RWPE2 (cell line): ENCODE results near the gene SCAMP2.
A peak's percentile ranks its signal among the peaks of the same experiment; 100 is the strongest.

Experiments
- ATAC-seq: fragments of 200-7000 bp; cut with Tn5 transposase; 3 replicates; pipeline ENCODE4 v1.9.1; 2021; ENCODE audit warnings: low read depth
- DNase-seq: peaks from one replicate; pipeline ENCODE4 v3.0.0-alpha.2; 2020; ENCODE audit warnings: low spot score
- H3K27ac ChIP-seq: fragments of 450-650 bp; 2 replicates; pipeline ENCODE4 v1.5.1; 2017; ENCODE audit warnings: mild to moderate bottlenecking; ENCODE audit not compliant: poor library complexity, severe bottlenecking
- H3K27me3 ChIP-seq: fragments of 250-450 bp; sonication (Bioruptor Pico); 2 replicates; pipeline ENCODE4 v1.5.1; 2021; ENCODE audit warnings: mild to moderate bottlenecking, moderate library complexity; ENCODE audit not compliant: insufficient read depth, poor library complexity, severe bottlenecking
- H3K36me3 ChIP-seq: fragments of 250-450 bp; sonication (Bioruptor Pico); 2 replicates; pipeline ENCODE4 v1.5.1; 2020; ENCODE audit warnings: low read depth, mild to moderate bottlenecking, moderate library complexity
- H3K4me1 ChIP-seq: fragments of 250-450 bp; sonication (Bioruptor Pico); 2 replicates; pipeline ENCODE4 v1.5.1; 2021; ENCODE audit warnings: mild to moderate bottlenecking, moderate library complexity; ENCODE audit not compliant: insufficient read depth, poor library complexity, severe bottlenecking
- H3K4me3 ChIP-seq: fragments of 250-450 bp; sonication (Bioruptor Pico); 2 replicates; pipeline ENCODE4 v1.5.1; 2021; ENCODE audit warnings: mild to moderate bottlenecking, moderate library complexity; ENCODE audit not compliant: severe bottlenecking
- H3K9me3 ChIP-seq: fragments of 250-450 bp; sonication (Bioruptor Pico); 2 replicates; pipeline ENCODE4 v1.5.1; 2021; ENCODE audit warnings: mild to moderate bottlenecking, moderate library complexity; ENCODE audit not compliant: severe bottlenecking
- TF ChIP-seq, protein P1 (sequence below): fragments of 450-650 bp; IDR thresholded peaks from one replicate; pipeline ENCODE4 v1.5.1; 2017; ENCODE audit warnings: mild to moderate bottlenecking, moderate library complexity; ENCODE audit not compliant: poor library complexity, severe bottlenecking

Gene SCAMP2

GRCh38 chr15:74816624-74817369, 56.4 kb downstream of the SCAMP2 start:
- Histone ChIP-seq H3K36me3 (no peaks in the 10 kb centered on the region), H3K27ac (peak overlapping the region; percentile 32), H3K4me3 (no peak overlapping the region), H3K4me1 (peaks cover 21% of the 10 kb centered on the region), H3K27me3 (no peaks in the 10 kb centered on the region), H3K9me3 (no peaks in the 10 kb centered on the region)
- TF ChIP-seq, protein P1, sequence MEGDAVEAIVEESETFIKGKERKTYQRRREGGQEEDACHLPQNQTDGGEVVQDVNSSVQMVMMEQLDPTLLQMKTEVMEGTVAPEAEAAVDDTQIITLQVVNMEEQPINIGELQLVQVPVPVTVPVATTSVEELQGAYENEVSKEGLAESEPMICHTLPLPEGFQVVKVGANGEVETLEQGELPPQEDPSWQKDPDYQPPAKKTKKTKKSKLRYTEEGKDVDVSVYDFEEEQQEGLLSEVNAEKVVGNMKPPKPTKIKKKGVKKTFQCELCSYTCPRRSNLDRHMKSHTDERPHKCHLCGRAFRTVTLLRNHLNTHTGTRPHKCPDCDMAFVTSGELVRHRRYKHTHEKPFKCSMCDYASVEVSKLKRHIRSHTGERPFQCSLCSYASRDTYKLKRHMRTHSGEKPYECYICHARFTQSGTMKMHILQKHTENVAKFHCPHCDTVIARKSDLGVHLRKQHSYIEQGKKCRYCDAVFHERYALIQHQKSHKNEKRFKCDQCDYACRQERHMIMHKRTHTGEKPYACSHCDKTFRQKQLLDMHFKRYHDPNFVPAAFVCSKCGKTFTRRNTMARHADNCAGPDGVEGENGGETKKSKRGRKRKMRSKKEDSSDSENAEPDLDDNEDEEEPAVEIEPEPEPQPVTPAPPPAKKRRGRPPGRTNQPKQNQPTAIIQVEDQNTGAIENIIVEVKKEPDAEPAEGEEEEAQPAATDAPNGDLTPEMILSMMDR = no peak
- DNase-seq (no peak), ATAC-seq (peak; percentile 9; the same call in 2 of the 3 replicates)

DNA sequence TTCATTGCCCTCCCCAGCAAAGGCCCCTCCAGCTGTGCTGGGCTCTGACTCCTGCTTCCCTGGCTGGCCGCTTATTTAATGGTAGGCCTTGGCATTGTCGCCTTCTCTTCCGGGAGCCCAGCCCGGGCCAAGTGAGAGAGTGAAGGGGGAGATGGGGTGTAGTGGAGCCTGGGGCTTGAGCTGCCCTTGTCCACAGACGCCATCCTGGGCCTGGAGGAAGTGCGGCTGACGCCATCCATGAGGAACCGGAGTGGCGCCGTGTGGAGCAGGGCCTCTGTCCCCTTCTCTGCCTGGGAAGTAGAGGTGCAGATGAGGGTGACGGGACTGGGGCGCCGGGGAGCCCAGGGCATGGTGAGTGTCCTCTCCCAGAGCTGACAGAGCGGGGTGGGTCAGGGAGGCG, 57.2 kb downstream of the SCAMP2 start:
- Histone ChIP-seq H3K9me3 (no peaks in the 10 kb centered on the region), H3K27me3 (no peaks in the 10 kb centered on the region), H3K36me3 (no peaks in the 10 kb centered on the region), H3K4me1 (peaks cover 21% of the 10 kb centered on the region), H3K4me3 (no peak overlapping the region), H3K27ac (no peak overlapping the region)
- ATAC-seq (no peak), DNase-seq (no peak)
- TF ChIP-seq, protein P1 = no peak

- no peak; the same call in 2 of the 3 replicates for ATAC-seq
- TF ChIP-seq, protein P1 = no peak
- H3K4me1 ChIP-seq = peaks cover 22% of the 10 kb centered on the region
These were observed 57.8 kb downstream of the SCAMP2 start for GRCh38 chr15:74815121-74815934.

GRCh38 chr15:74812533-74812932, 60.6 kb downstream of the SCAMP2 start, which contains the start of gene LMAN1L:
Gene LMAN1L (plus strand): TSS chr15:74812835. CDS start chr15:74812855, 20 bp downstream.
- no peaks in the 10 kb centered on the region for H3K9me3 ChIP-seq
- no peaks in the 10 kb centered on the region for H3K36me3 ChIP-seq
- H3K27me3 ChIP-seq = no peaks in the 10 kb centered on the region
- H3K4me1 ChIP-seq = peaks cover 29% of the 10 kb centered on the region
- H3K4me3 ChIP-seq = no peak within 1 kb of the TSS
- DNase-seq (no peak), ATAC-seq (no peak)
- H3K27ac ChIP-seq = no peak within 1 kb of the TSS
- TF ChIP-seq, protein P1 = no peak

More at GRCh38 chr15:74815121-74815934, 57.8 kb downstream of the SCAMP2 start:
- Histone ChIP-seq H3K4me3 (no peak overlapping the region), H3K9me3 (no peaks in the 10 kb centered on the region), H3K27me3 (no peaks in the 10 kb centered on the region), H3K27ac (no peak overlapping the region), H3K36me3 (no peaks in the 10 kb centered on the region)
- DNase-seq = no peak
